ENCODE results near the gene ZNF488.
"Not testable (repeated sequence)": the region's sequence is repeated elsewhere in the genome, so short reads cannot be mapped to it uniquely, and the experiment has no call there.

ZNF488 gene

DNA sequence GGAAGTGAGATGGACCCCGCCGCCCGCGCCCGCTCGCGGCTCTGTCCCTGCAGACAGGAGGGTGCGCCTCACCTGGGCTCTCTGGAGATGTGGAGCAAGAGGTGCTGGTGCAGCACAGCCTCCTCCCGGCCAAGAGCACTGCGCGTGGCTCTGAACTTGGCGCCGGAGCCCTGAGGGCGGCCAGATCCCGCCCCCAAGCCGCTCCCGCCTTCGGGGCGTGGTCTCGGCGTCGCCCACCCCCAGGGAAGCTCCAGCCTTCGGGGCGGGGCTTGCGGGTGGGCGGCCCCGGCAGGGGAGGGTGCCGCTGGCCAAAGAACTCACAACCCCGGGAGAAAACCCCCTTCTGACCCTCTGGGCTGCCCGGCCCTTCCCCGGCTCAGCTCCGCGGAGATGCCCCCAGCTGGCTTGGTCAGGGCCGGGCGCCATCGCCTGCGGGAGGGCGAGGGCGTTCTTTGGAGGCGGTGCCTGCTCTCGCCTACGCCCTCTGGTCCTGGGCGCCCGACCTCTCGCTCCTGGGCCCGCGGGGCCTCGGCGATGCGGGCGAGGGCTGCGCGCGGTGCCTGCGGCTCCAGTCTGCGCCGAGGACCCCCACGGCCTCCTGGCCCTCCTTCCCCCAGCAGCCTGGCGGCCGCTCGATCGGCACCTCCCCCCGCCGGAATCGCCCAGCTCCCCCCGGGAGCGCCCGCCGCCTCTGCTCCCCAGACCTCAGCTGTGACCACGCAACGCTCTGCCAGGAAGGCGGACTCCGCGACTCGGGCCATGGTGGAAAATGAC lies at the start of gene ZNF488:
TSS of gene ZNF488 (minus strand) at position 146 of the 774 bp plus-strand sequence. CDS start 15,464 bp downstream, outside the sequence.
- H3K27ac ChIP-seq: peak within 1 kb of the TSS; percentile 31

GRCh38 chr10:47425813-47426419 lies 41.8 kb upstream of the ZNF488 start:
- no peak overlapping the region for H3K27ac ChIP-seq
- no peak for DNase-seq (ENCODE audit: low read depth, low spot score)

More for the DNA sequence above, at the start of gene ZNF488:
- peak; percentile 14 for DNase-seq (ENCODE audit: low read depth, low spot score)

DNA sequence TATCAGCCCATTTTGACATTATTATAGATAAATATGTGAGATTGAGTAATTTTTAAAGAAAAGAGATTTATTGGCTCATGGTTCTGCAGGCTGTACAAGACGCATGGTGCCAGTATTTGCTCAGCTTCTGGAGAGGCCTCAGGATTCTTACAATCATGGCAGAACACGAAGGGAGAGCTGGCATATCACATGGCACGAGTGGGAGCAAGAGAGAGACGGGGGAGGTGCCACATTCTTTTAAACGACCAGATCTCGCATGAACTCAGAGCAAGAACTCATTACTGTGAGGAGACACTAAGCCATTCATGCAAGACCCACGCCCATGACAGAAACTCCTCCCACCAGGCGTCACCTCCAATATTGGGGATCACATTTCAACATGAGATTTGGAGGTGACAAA lies 40.1 kb upstream of the ZNF488 start:
- no peak overlapping the region for H3K27ac ChIP-seq
- no peak for DNase-seq (ENCODE audit: low read depth, low spot score)

GRCh38 chr10:47423476-47423875 lies 39.4 kb upstream of the ZNF488 start:
- DNase-seq (ENCODE audit: low read depth, low spot score): no peak

DNA sequence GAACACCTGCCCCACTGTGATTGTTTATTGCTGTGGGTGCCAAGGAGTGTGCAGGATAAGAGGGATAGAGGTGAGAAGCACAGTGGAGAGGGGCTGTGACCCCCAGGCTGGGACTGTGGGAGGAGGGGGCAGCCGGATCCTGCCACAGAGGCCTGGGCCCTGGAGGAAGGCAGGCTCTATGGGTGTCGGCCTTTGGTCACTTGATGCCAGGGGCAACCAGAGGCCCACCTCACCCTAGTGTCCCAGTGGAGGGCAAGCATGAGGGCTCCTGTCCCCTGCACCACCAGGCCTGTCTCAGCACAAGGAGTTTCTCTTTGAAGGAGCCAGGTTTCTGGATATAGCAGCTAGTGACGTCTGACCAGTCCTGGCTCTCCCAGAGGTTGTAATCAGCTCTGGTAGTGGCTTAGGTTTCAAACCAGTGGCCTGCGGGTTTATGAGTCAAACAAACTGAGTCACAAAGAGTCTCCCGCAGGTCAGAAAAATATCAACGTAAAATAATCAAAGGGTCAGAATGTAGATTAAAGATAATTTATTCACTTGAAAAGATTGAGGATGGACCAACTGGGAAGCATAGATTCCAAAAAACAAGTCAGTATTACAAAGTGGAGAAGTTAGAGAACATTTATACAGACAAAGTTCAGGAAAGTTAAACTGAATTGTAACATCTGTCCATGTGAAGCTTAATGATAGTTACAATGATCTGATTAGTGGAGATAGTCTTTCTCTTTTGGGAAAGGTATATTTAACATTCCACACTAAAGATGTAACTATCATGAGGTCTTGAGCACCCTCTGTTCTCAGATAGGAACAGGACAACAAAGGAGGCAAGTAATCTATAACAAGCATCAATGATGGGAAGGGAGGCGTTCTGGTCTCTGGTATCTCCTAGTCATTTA lies 37.2 kb upstream of the ZNF488 start:
- H3K27ac ChIP-seq: no peak overlapping the region
- DNase-seq (ENCODE audit: low read depth, low spot score): peak; percentile 43

More at GRCh38 chr10:47423476-47423875, 39.4 kb upstream of the ZNF488 start:
- H3K27ac ChIP-seq: no peak overlapping the region

DNA sequence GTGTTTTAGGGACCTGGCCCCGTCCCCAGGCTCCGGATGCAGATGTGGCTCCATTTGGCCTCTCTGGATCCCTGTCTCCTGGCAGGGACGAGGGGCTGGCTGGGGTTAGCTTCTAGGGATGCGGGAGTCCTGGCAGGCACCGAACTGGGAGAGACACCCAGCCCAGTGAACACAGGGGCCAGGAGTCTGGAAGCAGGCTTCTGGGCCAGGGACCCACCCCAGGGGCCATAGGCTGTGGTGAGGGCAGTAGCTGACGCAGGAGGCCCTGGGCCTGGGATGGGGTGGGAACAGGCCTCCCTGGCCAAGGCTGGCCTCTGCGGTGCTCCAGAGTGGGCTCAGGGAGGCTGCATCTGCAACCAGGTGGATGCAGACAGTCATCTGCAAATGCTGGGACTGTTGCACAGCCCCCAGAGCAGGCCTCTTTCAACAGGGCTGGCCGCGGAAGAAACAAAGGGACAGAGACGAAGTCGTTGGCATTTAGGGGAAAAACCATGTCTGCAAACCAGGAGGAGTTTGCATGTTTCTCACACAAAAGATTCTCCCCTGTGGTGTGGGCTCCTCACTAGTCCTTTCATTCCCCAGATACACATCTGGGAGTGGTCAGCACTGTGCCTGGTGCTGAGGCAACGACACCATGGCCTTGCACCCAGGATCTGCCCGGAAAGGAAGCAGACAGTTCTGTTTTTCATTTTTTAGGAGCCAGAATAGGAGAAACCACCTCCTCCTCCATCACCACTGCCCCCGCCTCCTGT lies 36.4 kb upstream of the ZNF488 start:
- H3K27ac ChIP-seq: no peak overlapping the region
- no peak for DNase-seq (ENCODE audit: low read depth, low spot score)

GRCh38 chr10:47419421-47419820 lies 35.3 kb upstream of the ZNF488 start:
- DNase-seq (ENCODE audit: low read depth, low spot score): no peak
- no peak overlapping the region for H3K27ac ChIP-seq

GRCh38 chr10:47418966-47419365 lies 34.9 kb upstream of the ZNF488 start:
- no peak for DNase-seq (ENCODE audit: low read depth, low spot score)
- no peak overlapping the region for H3K27ac ChIP-seq

GRCh38 chr10:47418321-47418720 lies 34.2 kb upstream of the ZNF488 start:
- H3K27ac ChIP-seq: no peak overlapping the region
- no peak for DNase-seq (ENCODE audit: low read depth, low spot score)

GRCh38 chr10:47416305-47417218 lies 32.5 kb upstream of the ZNF488 start:
- not testable (repeated sequence) for DNase-seq (ENCODE audit: low read depth, low spot score); H3K27ac ChIP-seq

DNA sequence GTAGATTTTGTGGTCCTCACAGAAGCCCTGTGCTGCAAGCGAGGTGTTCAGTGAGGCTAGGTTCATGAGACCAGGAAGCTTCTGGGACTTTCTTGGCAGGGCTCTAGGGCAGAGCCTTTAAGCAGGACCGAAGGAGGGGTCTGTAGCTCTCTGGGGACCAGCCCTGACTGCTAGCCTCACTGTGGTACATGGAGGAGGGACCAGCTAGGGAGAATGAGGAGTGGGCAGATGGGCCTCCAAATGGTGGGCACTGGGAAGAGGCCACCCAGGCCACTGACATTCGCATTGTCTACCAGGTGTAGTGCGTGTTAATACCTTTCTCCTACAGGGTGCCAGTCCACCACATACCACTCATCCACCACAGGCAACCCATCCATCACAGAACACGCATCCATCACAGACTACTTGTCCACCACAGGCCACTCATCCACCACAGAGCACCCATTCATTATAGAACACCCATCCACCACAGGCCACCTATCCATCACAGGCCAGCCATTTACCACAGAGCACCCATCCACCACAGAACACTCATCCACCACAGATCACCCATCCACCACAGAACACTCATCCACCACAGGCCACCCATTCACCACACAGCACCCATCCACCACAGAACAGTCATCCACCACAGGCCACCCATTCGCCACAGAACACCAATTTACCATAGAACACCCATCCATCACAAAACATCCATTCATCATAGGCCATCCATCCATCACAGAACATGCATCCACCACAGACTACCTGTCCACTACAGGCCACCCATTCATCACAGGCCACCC lies 31.6 kb upstream of the ZNF488 start:
- no peak overlapping the region for H3K27ac ChIP-seq
- DNase-seq (ENCODE audit: low read depth, low spot score): no peak

- H3K27ac ChIP-seq: no peak overlapping the region
Observed at GRCh38 chr10:47414752-47415519, 30.8 kb upstream of the ZNF488 start.

DNA sequence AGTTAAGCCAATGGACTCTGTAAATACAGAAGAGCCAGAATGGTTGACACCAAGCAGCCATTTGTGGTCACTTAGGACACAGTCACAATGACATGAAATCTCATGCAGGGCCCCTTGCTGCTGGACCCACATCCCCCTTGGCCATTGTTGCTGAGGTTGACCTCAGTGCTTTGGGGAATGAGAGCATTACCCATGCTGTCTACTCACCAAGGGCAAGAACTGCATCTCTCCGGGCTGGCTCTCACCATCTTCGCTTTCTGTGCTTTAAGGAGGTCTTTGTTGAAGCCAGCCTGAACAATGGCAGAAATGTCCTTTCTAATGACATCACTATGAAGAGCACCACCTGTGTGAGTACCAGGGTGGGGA lies 30.1 kb upstream of the ZNF488 start:
- no peak overlapping the region for H3K27ac ChIP-seq
- no peak for DNase-seq (ENCODE audit: low read depth, low spot score)

More at GRCh38 chr10:47414752-47415519, 30.8 kb upstream of the ZNF488 start:
- DNase-seq (ENCODE audit: low read depth, low spot score): no peak

DNA sequence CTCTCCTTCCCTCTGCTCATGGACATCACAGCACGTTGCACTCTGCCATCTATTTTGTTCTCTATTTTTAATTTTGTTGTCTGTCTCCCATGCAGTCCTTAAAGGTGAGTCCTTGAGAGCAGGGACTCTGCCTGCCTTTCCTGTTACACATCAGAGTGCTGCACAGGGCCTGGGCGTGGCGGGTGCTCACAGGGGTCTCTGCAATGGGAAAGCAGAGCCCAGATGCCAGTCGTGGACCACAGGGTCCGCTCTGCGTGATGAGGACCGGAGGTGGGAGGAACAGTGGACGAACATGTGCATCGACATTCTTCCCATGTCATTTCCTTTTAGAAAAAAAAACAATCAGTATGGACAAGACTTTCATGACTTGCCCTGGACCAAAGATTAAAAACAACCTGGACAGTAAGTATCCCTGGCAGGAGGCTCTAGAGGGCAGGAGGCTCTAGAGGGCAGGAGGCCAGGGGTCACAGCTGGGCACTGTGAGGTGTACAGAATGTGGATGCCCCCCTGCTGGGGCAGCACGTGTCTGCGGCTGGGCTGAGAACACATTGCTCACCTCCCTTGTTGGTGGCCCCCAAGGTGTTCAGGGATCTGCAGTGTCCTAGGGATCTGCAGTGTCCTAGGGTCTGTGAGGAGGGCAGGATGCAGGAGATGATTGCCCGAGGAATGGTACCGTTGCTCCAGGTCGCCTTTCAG lies 29.6 kb upstream of the ZNF488 start:
- H3K27ac ChIP-seq: no peak overlapping the region
- no peak for DNase-seq (ENCODE audit: low read depth, low spot score)

GRCh38 chr10:47412869-47413268 lies 28.8 kb upstream of the ZNF488 start:
- DNase-seq (ENCODE audit: low read depth, low spot score): no peak
- no peak overlapping the region for H3K27ac ChIP-seq

DNA sequence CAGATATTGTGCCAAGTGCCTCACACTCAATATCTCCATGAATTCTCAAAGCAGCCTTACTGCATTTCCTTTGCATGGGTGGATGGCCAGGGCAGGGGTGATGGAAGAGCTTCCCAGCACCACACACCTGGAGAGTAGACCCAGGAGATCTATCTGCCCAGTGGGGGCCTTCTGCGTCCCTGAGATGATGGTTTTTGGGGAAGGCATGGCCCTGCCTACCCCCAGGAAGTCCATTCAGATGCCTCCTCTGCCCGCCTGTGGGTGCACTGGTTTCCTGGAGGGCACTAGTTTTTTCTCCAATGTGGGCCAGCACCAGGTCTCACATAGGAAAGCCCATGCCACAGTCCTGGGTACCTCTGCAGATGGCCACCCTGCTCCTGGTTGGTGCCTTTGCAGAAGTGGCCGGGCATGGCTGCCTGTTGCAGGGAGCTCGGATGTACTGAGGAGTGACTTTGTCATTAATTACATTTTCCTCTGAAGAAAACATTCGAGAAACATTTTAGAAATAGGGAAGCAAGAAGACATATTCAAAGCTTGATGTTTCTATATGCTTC lies 28.2 kb upstream of the ZNF488 start:
- DNase-seq (ENCODE audit: low read depth, low spot score): no peak
- no peak overlapping the region for H3K27ac ChIP-seq

DNA sequence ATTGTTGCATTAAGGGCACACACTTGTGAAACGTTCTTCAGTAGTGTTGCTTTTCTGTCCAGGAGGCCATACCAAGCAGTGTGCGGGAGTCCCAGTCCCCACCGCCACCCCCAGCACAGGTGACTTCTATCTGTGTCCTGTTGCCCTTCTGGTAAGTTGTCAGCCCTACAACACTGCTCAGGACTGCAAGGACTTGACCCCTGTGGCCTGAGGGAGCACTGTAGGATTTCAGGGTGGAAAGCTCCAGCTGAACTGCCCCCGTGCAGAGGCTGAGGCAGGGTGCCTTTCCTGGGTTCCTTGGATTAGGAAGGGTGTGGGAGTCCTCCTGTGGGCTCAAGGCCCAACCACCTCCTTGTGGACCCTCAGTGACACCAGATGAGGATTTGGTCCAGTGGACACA lies 26.8 kb upstream of the ZNF488 start:
- DNase-seq (ENCODE audit: low read depth, low spot score): no peak
- H3K27ac ChIP-seq: no peak overlapping the region

All from epithelial cell of prostate (primary cell).